HG03565 (cell line): ENCODE measurements around the gene PARP11.
"Not testable (repeated sequence)": the region's sequence is repeated elsewhere in the genome, so short reads cannot be mapped to it uniquely, and the experiment has no call there.

Experiments
- ATAC-seq: cut with Tn5 transposase; IDR thresholded peaks from one replicate; pipeline ENCODE4 v1.9.1; 2021; ENCODE audit warnings: mild to moderate bottlenecking, moderate library complexity; ENCODE audit not compliant: unreplicated experiment

The PARP11 gene

GRCh38 chr12:3882896-3883564 lies 9.8 kb upstream of the PARP11 start:
- no peak for ATAC-seq

- ATAC-seq, result no peak
These were observed 9.2 kb upstream of the PARP11 start for GRCh38 chr12:3882406-3882805.

- ATAC-seq, result no peak
These were observed 8.2 kb upstream of the PARP11 start for GRCh38 chr12:3881281-3881950.

GRCh38 chr12:3879846-3880245 lies 6.6 kb upstream of the PARP11 start:
- ATAC-seq, result no peak

- no peak for ATAC-seq
These were observed 1.8 kb downstream of the PARP11 start for GRCh38 chr12:3871356-3871755.

- ATAC-seq, result no peak
These were observed 3.3 kb downstream of the PARP11 start for GRCh38 chr12:3869865-3870264.

- ATAC-seq, result no peak
These were observed 3.8 kb downstream of the PARP11 start for GRCh38 chr12:3869433-3869832.

GRCh38 chr12:3863756-3864155 lies 9.4 kb downstream of the PARP11 start:
- no peak for ATAC-seq

- ATAC-seq, result no peak
These were observed 30.7 kb downstream of the PARP11 start for GRCh38 chr12:3842517-3842916.

GRCh38 chr12:3841783-3842182 lies 31.4 kb downstream of the PARP11 start:
- ATAC-seq, result no peak

GRCh38 chr12:3840833-3841232 lies 32.4 kb downstream of the PARP11 start:
- not testable (repeated sequence) for ATAC-seq

GRCh38 chr12:3839745-3840144 lies 33.5 kb downstream of the PARP11 start:
- ATAC-seq, result not testable (repeated sequence)

- ATAC-seq, result not testable (repeated sequence)
These were observed 34.3 kb downstream of the PARP11 start for GRCh38 chr12:3838701-3839548.

- ATAC-seq, result no peak
These were observed 35.1 kb downstream of the PARP11 start for GRCh38 chr12:3838076-3838475.

- ATAC-seq, result no peak
These were observed 36.1 kb downstream of the PARP11 start for GRCh38 chr12:3837049-3837448.

GRCh38 chr12:3836641-3837040 lies 36.6 kb downstream of the PARP11 start:
- no peak for ATAC-seq

- ATAC-seq, result no peak
These were observed 37.3 kb downstream of the PARP11 start for GRCh38 chr12:3835914-3836313.

GRCh38 chr12:3834774-3835173 lies 38.4 kb downstream of the PARP11 start:
- ATAC-seq, result no peak

- ATAC-seq, result no peak
These were observed 39.4 kb downstream of the PARP11 start for GRCh38 chr12:3833670-3834310.

GRCh38 chr12:3832738-3833137 lies 40.5 kb downstream of the PARP11 start:
- no peak for ATAC-seq

- ATAC-seq, result no peak
These were observed 44.3 kb downstream of the PARP11 start for GRCh38 chr12:3828888-3829287.
